Testis (tissue), 2 donors: ENCODE data around the gene TIMM8A.

Experiments used
- CTCF ChIP-seq, 3 experiments: fragments of 450-650 bp in 2 of 3; fragments of 200-600 bp in 1 of 3; sonication (generic) in 1 of 3; IDR thresholded peaks; one replicate each; pipeline ENCODE4 v1.5.1; 2016 to 2019; ENCODE audit warnings: antibody characterized with exemption in 3 of 3, mild to moderate bottlenecking in 2 of 3, moderate library complexity in 1 of 3
- POLR2A ChIP-seq: fragments of 450-650 bp; IDR thresholded peaks from one replicate; pipeline ENCODE4 v1.6.1; 2017; ENCODE audit warnings: antibody characterized with exemption, mild to moderate bottlenecking, moderate library complexity

- no peak for TF ChIP-seq POLR2A
- TF ChIP-seq CTCF (IDR thresholded peaks at IDR 0.05): no peak
Measured at GRCh38 chrX:101359966-101360365, 11.4 kb upstream of the TIMM8A start.
